Panc1 (cell line): ENCODE data around the gene PHC1.

Experiments
- POLR2AphosphoS5 ChIP-seq: IDR thresholded peaks from 2 replicates; pipeline ENCODE4 v1.6.1; 2012; ENCODE audit warnings: mild to moderate bottlenecking, low read depth, low read length, moderate library complexity
- TCF7L2 ChIP-seq: IDR thresholded peaks from 2 replicates; pipeline ENCODE4 v1.6.1; 2011; ENCODE audit warnings: mild to moderate bottlenecking, low read depth, low read length, inconsistent platforms
- TF ChIP-seq, protein P1 (sequence below): fragments of 450-650 bp; IDR thresholded peaks from 2 replicates; pipeline ENCODE4 v1.5.1; 2017; ENCODE audit warnings: mild to moderate bottlenecking
- TF ChIP-seq, protein P2 (sequence below), 2 experiments: IDR thresholded peaks; 2 replicates each; pipeline ENCODE4 v1.6.1; 2011 to 2012; ENCODE audit warnings: low read depth in 2 of 2, control low read depth in 1 of 2, low read length in 1 of 2, mild to moderate bottlenecking in 1 of 2, moderate library complexity in 1 of 2; ENCODE audit not compliant: insufficient read depth in 1 of 2

DNA sequence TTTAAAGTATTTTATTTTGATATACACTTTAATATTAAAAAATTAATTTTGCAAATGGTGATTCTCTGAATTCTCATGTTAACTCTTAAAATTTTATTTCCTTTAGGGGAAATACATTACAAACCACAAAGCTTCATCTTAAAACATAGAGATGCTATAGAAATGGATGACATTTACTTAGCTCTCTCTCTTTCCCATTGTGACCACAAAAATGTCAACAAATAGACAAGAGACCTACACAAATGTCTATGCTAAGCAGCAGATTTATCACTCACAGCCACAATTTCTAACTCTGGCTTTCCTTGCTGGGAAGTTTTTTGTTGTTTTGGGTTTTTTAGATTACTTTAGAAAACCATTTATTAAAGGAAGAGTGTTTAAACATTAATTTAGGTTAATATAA, 19.9 kb upstream of the PHC1 start:
- TF ChIP-seq POLR2AphosphoS5 (no peak), TCF7L2 (no peak)
- TF ChIP-seq, protein P1, sequence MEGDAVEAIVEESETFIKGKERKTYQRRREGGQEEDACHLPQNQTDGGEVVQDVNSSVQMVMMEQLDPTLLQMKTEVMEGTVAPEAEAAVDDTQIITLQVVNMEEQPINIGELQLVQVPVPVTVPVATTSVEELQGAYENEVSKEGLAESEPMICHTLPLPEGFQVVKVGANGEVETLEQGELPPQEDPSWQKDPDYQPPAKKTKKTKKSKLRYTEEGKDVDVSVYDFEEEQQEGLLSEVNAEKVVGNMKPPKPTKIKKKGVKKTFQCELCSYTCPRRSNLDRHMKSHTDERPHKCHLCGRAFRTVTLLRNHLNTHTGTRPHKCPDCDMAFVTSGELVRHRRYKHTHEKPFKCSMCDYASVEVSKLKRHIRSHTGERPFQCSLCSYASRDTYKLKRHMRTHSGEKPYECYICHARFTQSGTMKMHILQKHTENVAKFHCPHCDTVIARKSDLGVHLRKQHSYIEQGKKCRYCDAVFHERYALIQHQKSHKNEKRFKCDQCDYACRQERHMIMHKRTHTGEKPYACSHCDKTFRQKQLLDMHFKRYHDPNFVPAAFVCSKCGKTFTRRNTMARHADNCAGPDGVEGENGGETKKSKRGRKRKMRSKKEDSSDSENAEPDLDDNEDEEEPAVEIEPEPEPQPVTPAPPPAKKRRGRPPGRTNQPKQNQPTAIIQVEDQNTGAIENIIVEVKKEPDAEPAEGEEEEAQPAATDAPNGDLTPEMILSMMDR, result no peak
- TF ChIP-seq, protein P2, sequence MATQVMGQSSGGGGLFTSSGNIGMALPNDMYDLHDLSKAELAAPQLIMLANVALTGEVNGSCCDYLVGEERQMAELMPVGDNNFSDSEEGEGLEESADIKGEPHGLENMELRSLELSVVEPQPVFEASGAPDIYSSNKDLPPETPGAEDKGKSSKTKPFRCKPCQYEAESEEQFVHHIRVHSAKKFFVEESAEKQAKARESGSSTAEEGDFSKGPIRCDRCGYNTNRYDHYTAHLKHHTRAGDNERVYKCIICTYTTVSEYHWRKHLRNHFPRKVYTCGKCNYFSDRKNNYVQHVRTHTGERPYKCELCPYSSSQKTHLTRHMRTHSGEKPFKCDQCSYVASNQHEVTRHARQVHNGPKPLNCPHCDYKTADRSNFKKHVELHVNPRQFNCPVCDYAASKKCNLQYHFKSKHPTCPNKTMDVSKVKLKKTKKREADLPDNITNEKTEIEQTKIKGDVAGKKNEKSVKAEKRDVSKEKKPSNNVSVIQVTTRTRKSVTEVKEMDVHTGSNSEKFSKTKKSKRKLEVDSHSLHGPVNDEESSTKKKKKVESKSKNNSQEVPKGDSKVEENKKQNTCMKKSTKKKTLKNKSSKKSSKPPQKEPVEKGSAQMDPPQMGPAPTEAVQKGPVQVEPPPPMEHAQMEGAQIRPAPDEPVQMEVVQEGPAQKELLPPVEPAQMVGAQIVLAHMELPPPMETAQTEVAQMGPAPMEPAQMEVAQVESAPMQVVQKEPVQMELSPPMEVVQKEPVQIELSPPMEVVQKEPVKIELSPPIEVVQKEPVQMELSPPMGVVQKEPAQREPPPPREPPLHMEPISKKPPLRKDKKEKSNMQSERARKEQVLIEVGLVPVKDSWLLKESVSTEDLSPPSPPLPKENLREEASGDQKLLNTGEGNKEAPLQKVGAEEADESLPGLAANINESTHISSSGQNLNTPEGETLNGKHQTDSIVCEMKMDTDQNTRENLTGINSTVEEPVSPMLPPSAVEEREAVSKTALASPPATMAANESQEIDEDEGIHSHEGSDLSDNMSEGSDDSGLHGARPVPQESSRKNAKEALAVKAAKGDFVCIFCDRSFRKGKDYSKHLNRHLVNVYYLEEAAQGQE (IDR thresholded peaks at IDR 0.05; ENCODE audit: insufficient read depth in 1 of 2, low read depth in 2 of 2, low read length in 1 of 2), result no peak
